SKM-1 (cell line): Measurements from ENCODE around the gene PER2.
"Not testable (repeated sequence)": the region's sequence is repeated elsewhere in the genome, so short reads cannot be mapped to it uniquely, and the experiment has no call there.

Experiments
- DNase-seq: peaks from one replicate; lab custom pipeline; 2025; ENCODE audit not compliant: unreplicated experiment; lab: John Stamatoyannopoulos, UW

The PER2 gene

DNA sequence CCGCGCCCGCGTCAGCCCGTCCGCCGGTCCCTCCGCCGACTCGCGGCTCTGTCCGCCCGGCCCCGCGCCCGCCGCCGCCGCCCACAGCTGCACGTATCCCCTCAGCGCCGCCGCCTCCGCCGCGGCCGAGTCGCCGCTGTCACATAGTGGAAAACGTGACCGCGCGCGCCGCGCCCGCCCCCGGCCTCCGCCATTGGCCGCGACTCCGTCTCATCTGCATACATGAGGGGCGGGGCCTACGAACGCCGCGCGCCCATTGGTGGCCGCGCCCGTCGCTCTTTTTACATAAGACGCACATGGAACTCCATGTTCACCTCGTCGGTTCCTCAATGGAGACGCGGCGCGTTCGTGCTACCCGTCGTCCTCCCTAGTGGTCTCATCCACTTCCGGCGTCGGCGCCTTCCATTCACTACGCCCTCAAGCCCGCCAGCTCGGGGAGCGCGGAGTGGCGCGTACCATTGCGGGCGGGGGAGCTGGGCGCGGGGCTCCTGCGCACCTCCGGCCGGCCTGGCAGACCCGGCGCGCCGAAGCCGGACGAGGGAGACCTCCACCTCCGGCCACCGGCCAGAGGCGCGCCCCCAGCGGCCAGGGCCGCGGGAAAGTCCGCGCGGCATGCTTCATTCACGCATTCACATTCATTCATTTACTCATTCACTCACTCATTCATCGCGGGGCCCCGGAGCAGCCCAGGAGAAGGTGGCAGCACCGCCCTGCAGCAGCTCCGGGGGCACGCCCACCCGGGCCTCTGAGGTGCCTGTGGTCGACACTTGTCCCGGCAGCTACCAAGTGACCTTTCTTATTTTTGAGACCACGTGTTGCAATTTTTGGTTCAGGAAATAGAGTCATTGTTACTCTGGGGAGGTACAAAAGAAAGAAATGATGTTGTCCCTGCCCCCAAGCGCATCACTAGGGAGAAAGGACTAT is 502 bp upstream of the PER2 start:
- DNase-seq, result peak; percentile 91

DNA sequence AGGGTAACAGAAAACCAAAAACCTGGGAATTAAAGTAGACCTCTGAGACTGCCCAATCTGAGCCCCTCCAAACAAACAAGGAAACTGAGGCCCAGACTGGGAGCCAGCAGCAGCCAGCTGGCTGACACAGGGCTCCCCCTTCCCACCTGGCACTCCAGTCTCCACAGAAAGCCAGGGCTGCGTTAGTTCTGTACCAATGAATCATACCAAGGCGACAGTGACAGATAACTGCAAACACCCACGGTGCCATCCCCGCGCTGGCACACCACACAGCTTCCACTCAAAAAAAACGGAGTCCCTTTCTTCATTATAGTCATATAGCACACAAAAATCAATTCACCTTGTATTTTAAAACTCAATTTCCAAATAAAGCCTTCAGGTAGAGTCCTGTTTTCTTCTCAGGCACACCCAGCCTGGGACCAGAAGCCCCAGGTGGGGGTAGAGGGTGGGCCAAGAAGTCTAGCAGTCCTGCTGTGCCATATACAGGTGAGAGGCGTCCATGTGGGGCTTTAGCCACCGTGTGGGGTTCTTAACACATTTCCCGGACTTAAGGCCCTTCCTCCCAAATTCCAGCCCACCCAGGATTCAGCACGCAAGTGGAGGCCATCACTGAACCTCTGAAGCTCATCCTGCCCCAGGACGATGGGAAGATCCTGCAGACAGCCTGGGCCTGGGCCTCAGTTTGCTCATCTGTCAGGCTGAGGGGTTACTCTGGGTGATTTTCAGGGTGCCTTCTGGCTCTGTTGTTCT is 1.2 kb downstream of the PER2 start:
- DNase-seq, result no peak

DNA sequence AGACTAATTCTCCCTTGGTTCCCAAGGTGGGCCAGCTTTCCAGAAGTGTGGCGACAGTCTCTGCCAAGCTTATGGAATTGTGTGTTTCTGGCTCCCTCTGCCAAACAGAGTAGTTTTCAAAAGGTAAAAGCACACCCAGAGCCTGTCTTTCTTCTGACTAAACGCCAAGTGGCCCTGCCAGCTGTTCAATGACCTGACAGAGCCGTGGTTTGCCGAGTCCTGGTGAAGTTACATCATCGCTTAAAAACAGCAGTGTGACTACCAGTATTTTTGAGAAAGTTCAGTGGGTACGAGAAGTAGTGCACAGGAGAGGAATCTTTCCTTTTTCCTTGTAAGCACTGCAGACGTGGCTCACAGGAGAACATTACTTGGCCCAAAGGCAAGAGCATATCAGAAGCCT is 1.9 kb downstream of the PER2 start:
- DNase-seq, result no peak

DNA sequence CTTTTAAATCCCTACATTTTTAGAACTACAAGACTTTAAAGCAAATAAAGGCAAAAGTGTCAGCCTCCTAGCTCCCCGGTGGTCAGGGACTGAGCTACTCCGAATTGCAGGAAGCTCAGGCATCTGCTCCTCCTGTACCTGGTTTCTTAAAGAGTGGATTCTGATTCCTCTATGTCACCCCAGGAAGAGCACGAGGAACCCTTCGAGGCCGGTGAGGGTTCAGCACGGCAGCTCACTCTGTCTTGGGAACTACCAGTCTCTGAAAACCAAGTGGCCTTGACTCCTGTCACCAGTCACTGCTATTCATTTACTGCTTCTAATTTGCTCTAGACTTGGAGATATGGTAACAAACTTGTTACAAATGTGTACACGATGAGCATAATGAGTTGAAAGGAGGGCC is 2.3 kb downstream of the PER2 start:
- no peak for DNase-seq

DNA sequence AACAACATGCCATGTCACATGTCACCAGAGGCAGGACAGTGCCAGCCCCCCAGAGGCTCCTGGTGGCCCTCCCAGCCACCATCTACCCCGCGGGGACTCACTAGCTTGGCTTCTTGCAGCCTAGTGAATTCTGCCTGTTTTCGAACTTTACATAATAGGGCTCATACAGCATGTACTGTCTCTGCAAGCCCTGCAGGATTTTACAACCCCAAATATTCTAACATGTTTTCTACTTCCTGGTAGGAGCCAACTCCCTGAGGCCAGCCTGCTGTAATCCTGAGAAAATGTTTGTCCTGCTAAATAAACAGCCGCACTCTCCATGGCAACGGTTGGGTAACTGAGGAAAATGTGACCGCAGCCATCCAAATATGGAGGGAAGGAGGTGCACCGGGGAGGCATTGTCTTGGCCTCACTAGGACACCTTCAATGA is 2.7 kb downstream of the PER2 start:
- no peak for DNase-seq

DNA sequence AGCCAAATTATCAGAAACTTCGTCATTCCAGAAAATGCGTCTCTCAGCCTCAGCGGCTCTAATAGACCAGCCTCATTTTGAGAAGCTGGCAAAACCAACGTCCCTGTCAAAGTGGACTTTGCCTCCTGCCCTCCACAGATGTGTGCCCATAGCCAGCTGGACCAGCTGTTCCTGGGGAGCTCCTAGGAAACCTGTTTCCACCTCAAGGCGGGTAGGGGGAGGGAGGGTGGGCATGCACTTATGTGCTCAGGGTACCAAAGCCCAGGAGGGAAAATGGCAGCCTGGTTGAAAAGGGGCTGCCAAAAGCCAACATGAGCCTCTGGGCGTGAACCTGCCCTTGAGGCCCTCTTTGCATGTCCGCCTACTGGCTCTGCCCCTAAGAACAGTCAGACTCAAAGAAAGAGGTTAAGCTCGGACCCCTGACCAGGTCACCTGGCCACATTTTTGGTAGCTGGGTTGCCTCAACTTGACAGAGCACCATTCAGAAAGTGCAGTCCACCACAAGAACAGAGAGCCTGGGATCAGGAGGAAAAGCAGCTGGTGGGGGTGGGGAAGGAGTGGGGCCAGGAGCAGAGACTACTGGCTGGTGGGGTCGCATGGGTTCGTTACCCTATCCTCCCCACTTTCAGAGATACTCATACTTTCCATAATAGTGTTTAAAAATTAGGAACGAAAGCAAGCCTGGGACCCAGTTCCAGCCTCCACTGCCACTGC is 3.5 kb downstream of the PER2 start:
- no peak for DNase-seq

DNA sequence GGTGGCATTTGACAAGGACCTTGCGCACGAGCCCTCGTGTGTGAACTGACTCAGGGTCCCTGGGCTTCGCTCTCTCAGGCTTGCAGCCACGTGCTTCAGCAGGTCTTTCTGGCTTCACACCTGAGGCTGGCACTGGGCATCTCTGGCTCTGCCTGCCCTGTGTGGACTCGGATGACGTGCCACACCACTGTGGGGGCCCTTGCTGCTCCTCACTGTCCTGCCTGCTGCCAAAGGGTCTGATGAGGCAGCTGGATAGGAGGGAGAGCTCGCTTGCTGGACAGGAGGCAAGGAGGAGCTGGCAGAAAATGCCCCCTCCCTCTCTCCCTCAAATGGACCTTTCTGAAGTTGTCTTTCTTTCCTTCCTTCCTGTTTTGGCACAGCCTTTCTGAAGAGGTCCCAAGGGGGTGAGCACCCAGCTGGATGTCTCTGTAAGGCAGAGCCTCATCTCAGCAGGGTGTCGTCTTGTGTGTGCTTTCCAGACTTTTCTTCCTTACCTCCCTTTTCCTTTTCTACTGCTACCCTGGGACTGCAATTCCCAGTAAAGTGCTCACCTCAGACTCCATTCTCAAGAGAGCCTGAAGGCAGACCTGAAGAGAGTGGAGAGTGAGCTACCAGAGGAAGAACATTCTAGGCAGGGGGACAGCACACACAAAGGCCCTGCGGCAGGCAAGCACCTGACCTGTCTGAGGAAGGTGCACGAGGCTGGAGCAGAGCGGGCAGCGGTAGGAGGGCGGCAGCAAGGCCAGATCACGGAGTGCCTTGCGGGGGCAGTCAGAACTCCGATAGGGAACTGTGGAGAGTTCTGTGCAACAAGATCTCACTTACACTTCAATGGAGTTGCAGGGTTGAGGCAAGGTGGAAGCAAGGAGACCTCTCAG is 5.3 kb downstream of the PER2 start:
- DNase-seq, result no peak

DNA sequence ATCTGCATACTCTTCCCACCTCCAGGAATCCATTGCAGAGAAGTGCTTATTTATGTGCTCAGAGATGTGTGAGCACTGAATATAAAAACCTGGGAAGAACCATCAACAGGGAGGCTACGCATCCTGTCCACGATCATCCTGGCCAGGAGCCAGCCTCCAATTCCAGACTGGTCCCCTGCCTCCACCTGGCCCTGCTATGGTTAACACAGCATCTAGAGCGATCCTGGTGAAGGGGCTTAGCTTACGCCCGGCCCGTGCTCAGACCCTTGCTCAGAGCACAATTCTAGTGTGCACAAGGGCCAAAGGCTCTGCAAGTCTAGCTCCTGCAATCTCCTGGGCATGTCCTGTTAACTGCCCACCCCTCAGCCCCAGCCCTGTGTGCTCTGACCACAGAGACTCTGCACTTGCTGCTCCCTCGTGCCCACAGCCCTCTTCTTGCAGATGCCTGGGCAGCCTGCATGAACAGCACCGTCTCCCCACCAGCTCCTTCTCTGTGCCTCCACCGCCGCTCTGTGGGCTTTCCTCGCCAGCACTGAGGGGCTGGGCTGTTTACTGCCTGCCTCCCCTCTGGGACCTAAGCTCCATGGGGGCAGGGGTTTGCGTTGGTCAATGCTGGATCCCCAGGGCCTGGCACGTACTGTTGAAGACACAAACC is 6.5 kb downstream of the PER2 start:
- DNase-seq, result no peak

DNA sequence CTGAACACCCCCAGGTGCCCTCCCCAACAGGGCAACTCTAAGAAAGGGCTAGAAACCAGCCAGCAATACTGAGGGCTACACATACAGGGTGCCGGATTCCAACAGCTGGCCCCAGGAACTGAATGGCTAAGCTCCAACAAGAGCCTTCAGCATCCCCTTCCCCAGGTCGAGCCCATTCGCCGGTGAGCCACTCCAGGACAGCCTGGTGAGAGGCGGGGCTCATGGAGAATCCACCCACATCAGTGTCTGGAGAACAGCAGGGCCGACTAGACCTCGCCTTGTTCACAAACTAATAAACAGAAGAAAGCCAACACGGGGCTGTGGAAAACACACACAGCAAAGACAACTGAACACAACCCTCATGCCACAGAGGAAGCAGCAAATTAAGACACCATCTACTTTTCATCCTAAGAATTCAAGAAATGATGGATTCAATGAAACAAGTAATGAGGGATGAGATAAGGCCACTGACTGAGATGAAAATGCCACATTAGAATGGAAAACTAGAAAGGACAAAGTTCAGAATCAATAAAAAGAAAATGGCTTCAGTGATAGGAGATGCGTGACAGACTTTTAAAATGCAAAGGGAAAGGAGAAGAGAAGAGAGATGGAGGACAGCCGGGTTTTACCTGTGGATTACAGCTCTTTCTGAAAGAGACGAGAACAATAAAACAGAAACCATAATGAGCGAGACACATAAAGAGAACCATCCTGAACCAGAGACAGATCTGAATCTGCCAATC is 8.2 kb downstream of the PER2 start:
- no peak for DNase-seq

DNA sequence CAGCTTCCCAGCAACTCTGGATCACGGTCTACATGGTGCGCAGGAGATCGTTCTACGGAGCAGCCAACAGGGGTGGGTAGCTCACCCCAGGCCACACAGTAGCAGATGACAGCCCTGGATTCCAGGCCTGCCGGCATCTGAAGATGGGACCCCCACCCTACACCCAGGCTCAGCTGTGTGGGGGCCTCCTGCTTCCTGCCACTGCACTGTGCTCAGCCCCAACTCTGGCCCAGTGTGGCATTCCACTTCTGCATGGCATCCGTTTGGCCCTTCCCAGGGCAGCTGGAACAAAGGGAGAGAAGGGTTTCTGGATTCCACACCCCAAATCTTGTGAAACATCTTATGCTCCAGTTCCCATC is 9.1 kb downstream of the PER2 start:
- no peak for DNase-seq

DNA sequence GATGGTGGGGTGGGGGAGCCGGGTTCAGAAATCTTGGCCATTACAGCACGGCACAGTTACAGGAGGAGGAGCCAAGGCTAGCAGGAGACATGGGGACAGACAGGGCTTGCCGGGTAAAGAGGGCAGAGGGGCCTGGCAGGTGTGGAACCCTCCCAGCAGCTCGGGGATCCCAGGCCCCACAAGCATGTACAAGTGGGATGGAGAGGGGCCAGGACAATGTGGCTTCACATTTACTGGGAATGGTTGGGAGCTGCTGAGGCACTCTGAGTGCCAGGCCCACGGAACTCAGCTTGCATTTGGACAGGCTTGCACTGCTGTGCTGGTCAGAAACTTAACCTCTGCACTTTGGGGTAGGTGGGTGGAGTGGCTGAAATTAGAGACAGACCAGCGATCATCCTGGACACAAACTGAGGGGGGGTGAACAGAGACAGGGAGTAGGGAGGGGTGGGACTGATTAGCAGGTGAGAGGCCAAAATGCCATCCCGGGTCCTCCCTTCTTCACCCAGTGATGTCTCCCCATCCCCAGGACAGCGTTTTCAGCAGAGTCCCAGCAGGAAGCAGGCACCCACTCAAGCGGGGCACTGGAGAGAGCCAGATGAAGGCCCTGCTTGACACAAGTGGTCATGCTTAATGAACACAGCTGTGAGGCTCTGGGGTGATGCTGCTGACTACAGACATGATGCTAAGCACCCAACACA is 9.6 kb downstream of the PER2 start:
- no peak for DNase-seq

DNA sequence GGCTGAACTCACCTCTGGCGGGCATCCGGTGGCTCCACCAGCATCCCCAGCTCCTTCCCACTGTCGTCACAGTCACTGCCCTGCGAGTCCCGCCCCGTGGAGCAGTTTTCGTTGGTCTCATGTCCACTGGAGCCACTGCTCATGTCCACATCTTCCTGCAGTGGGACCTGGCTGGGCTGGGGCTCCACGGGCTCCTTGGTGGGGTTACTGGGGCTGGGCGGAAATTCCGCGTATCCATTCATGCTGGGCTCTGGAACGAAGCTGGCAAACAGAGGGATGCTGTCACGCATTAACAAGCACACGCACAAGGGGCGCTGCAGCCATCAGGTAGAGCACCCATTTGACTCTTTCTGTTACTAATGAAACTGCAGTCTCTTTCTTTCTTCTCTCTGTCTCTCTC is 10.7 kb downstream of the PER2 start:
- no peak for DNase-seq

DNA sequence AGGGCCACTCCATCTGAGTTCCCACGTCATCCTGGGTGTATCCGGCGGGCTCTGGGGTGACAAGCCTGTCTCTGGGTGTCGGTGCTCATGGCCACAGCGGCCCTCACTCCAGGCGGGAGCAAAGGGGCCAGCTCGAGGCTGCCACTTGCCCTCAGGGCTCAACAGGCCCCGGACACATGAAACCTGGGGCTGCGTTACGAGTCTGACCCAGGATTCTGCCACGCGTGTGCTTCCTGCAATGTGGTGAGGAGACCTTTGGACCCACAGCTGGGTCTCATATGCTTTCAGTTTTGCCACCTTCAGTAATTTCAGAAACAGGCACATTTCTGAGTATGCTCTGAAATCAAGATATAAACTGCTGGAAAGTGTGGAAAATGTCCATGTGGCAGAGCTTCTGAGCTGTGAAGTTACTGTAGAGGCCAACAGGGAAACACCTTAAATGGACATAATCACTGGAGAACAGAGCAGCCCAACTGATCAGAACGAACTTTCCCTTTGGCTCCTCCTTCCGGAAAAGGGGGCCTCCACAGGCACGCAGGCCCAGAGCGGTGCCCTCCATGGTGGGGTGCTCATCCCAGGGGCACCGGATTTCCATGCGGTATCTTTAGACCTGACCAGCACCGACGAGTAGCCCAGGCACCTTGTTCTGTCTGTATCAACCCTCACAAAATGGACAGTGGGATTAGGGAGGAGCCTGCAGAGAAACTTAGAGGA is 14.1 kb downstream of the PER2 start:
- no peak for DNase-seq

DNA sequence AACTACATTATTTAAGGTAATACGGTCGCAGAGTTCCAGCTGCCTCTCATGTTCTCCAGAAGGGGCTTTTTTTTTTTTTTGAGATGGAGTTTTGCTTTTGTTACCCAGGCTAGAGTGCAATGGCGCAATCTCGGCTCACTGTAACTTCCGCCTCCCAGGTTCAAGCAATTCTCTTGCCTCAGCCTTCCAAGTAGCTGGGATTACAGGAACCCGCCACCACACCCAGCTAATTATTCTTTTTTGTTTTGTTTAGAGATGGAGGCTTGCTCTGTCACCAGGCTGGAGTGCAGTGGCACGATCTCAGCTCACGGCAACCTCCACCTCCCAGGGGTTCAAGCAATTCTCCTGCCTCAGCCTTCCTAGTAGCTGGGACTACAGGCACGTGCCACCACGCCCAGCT is 15.0 kb downstream of the PER2 start:
- DNase-seq, result not testable (repeated sequence)

DNA sequence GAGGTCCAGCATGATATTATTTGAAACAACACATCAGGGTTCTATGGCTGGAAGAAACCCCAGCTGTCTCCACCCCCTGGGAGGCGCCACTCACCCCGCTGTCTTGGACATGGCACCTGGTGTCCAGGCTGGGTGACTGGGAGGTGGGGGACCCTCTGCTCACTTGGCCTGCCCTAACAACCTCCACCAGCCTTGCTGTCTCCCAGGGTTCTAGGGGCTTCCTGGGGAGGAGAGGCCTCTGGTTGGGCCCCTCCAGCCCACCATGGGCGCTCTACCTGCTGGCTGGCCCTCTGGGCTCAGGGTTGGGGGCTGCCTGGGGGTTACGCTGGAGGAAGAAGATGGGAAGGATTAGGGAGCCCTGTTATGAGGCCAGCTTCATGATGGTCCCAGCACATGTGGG is 16.3 kb downstream of the PER2 start:
- no peak for DNase-seq

DNA sequence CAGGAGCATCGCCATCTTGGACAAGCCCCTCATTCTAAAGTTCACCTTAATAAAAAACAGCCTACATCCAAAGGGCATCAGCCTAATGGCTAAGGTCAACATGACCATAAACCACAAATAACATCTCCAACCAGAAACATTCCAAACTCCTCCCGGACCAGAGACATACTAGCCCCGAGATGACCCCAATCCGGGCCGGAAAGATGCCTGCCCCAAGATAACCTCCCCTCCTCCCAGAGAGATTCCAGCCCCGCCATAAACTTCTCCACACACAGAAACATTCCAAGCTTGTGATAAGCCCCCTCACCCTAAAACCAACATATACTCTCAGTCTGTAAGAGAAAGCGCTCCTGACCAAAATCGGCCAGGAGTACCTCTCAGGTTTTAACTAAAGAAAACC is 16.7 kb downstream of the PER2 start:
- DNase-seq, result not testable (repeated sequence)

DNA sequence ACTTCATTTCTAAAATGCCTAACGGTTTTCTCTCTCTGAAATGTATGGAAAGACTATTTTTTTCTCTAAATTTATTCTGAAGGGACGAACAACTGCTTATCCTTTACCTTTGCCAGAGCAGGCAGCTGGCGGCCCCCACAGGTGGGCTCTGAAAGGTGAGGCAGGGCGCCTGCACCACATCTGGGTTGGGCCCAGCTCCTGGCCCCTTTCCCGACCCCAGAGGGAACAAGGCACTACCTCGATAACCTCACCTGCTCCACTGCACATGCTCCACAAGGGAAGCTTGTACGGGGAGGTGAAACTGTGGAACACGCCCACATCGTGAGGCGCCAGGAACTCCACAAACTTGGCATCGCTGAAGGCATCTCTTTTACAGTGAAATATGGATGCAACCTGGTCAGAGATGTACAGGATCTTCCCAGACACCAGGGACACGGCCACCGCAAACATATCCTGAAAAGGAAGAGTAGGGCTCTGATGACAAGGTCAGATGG is 17.3 kb downstream of the PER2 start:
- no peak for DNase-seq

DNA sequence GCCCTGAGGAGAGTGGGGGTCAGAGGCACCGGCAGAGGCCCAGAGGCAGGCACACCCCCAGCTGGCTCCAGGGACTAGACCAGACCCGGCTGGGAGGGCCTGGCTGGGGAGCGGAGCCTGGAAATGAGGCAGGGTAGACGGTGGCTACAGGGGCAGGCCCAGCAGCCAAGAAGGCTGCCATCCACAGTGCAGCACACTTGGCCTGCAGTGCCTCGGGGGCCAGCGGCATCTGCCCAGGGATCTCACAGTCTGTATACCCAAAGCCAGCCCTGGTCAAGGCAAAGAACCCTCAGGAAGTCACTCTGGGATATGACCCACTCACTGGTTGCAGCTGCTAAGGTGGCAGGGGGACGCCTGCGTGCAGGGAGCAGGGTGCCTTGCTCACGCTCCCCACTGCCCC is 17.8 kb downstream of the PER2 start:
- no peak for DNase-seq
